ENCODE data around the gene SMIM30. TPM values are rescaled to one million over a fixed set of nuclear protein-coding genes. Genes with fewer than 3 reads are reported as not detected.
"Not testable (repeated sequence)": the region's sequence is repeated elsewhere in the genome, so short reads cannot be mapped to it uniquely, and the experiment has no call there.

The SMIM30 gene, protein sequence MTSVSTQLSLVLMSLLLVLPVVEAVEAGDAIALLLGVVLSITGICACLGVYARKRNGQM
- 40.1 and 52.6 TPM in 2 replicates for total RNA-seq

GRCh38 chr7:113118074-113118959, at the start of gene SMIM30:
Gene SMIM30, minus strand, starts transcription at chr7:113118554. Its CDS starts 976 bp downstream, at chr7:113117578.
- DNase-seq (ENCODE audit: low read depth in 2 of 2): peak; percentile 92 to 93

DNA sequence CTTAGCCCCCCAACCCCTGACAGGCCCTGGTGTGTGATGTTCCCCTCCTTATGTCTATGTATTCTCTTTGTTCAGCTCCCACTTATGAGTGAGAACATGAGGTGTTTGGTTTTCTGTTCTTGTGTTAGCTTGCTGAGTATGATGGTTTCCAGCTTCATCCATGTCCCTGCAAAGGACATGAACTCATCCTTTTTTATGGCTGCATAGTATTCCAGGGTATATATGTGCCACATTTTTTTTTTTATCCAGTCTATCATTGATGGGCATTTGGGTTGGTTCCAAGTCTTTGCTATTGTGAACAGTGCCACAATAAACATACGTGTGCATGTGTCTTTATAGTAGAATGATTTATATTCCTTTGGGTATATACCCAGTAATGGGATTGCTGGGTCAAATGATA, 47.8 kb upstream of the SMIM30 start:
- DNase-seq (ENCODE audit: low read depth in 2 of 2): not testable (repeated sequence)

DNA sequence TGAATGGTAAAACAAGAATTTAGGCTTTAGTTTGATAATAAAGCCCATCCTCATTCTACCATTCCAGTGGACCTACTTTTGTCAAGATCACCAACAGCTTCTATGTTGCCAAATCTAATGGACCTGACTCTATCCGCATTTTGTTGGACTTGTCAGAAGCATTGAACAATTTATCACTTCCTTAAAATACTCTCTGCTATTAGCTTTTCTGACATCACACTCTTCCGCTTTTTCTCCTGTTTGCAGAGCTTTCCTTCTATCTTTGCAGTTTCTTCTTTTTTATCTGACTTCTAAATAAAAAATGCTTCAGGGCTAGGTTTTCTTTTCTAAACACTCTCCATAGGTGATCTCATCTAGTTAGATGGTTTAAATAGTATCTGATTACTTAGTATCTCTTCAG, 42.7 kb upstream of the SMIM30 start:
- no peak for DNase-seq (ENCODE audit: low read depth in 2 of 2)

DNA sequence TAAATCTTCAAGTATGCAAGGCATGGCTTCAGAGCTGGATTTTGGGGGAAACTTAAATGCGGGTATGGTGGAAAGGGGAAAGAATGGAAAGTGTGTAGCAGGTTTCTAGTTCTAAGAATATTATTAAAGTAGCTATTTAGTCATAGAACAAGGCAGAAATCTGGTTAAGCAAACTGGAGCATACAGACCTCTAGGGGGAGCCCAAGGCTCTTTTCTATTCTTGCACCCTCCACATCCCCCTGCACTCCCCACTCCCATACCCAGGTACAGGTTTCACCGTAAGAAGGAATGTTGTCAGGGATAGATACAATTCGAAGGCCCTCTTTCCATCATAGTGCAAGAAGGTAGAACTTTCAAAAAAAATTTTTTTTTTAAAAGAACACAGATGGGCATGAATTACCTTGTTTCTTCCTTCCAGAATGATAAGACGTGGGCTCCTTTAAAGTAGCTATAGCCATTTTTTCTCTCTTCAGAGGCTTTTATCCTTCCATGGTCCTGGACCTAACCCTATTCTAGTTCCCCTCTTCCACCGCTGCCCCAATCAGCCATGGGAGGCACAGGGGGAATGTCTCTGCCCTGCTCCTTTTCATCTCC, 41.5 kb upstream of the SMIM30 start:
- peak; percentile 27 to 50 for DNase-seq (ENCODE audit: low read depth in 2 of 2)

- DNase-seq (ENCODE audit: low read depth in 2 of 2): no peak
Measured at GRCh38 chr7:113158756-113159155, 40.4 kb upstream of the SMIM30 start.

DNA sequence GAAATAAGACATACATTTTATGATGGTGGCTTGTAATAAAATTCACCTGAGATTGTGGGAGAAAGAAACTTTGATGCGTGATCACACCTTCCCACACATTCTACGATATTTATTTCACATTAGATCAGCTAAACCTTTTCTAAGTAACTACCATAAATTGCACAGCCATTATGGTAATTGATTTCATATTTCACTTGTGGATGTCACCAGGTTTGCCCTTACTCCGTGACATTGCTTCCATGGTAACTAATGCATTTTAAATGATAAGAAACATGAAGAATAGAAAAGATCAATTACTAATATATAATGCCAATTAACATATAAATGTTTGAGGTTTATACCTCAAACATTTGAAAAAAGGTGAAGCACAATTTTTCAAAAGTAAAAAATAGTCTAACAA, 35.8 kb upstream of the SMIM30 start:
- no peak for DNase-seq (ENCODE audit: low read depth in 2 of 2)

- DNase-seq (ENCODE audit: low read depth in 2 of 2): no peak
Measured at GRCh38 chr7:113144817-113145216, 26.5 kb upstream of the SMIM30 start.

- no peak for DNase-seq (ENCODE audit: low read depth in 2 of 2)
Measured at GRCh38 chr7:113143486-113144257, 25.3 kb upstream of the SMIM30 start.

DNA sequence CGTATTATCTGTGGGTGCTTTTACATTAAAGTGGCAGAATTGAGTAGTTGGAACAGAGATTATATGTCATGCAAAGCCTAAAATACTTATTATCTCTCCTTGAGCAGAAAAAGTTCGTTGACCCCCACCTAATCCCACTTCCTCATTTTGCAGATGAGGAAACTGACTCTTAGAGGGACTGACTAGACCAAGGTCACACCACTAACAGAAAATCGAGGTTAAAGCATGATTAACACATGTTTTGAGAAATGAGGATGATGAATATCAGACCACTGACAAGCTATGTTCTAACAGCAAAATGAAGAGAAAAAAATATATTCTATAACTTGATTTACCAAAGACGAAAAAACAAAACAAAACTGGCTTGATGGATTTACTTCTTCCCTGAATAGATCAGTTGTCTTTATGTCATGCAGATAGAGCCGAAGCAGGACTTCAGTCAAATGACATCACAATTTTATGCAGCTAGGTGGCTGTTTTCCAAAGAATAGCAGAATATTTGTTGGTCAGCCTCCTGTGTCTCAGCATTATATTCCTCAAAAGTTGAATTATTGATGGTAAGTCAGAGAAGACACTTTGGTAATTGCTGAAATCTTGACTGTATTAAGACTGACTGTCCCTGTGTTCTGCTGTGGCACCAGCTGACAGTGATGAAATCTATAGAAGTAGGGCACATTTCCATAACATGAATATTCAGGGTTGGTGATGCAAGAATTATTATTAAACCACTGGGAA, 24.2 kb upstream of the SMIM30 start:
- no peak for DNase-seq (ENCODE audit: low read depth in 2 of 2)

- no peak for DNase-seq (ENCODE audit: low read depth in 2 of 2)
Measured at GRCh38 chr7:113141803-113142202, 23.4 kb upstream of the SMIM30 start.

- DNase-seq (ENCODE audit: low read depth in 2 of 2): no peak
Measured at GRCh38 chr7:113140956-113141355, 22.6 kb upstream of the SMIM30 start.

- DNase-seq (ENCODE audit: low read depth in 2 of 2): no peak
Measured at GRCh38 chr7:113137241-113137640, 18.9 kb upstream of the SMIM30 start.

DNA sequence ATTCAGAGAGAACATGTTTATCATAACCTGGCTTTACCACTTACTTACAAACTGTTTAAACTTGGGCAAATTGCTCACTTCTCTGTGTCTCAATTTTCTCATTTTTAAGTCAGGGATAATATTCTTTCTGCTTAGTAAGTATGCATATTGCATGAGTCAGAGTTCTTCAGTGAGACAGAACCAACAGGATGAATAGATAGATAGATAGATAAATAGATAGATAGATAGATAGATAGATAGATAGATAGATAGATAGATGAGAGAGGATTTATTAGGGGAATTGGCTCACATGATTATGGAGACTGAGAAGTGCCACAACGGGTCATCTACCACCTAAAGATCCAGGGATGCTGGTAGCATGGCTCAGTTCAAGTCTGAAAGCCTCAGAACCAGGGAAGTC, 15.7 kb upstream of the SMIM30 start:
- no peak for DNase-seq (ENCODE audit: low read depth in 2 of 2)

DNA sequence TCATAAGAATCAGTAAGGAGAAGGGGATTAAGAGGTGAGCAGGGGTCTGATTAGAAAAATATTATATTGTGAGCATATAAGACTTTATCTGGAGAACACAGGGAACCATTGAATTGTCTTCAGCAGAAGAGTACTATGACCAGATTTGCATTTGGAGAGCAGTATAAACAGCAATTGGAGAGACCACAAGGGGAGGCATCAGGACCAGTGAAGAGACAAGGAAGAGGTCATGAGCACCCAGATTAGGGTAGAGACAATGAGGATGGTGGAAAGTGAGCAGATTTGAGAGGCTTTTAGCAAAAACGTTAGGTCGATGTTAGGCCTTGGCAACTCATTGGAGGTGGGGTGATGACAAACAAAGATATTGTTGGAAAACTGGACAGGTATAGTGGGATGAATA, 13.0 kb upstream of the SMIM30 start:
- no peak for DNase-seq (ENCODE audit: low read depth in 2 of 2)

GRCh38 chr7:113128031-113128430, 9.7 kb upstream of the SMIM30 start:
- DNase-seq (ENCODE audit: low read depth in 2 of 2): no peak

DNA sequence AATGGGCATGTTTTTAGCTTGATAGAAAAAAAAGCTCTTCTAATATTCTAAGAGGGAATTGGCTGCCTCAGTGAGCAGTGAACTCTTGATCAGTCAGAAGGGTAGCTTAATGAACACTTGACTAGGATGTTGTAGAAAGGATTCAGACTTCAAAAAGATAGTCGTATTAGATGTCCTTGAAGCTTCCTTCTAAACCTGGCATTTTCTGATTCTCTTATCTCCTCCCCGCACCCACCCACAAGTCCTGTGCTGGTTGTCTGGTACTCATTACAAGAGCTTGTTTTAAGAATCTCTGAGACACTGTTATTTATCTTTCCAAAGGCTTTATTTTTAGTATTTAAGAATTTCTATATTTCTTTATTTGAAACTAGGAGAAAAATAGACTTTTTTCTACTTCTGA, 7.4 kb upstream of the SMIM30 start:
- DNase-seq (ENCODE audit: low read depth in 2 of 2): no peak

DNA sequence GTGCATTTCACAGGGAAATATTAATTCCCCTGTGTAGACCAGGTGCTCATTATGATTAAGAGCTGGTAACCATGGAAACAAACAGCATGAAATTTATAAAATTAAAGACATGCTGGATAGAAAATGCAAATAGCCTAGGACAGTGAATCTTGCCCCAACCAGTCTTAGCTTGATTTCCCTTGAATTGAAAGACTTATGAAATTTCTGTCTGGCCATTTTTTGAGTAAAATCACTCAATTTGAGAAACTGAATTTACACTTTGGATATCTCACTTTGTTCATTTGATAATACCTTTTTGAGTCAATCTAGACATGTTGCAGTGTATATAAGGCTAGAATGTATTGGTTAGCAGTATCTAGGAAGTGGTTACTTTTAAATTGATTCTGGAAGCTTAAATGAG, 4.4 kb upstream of the SMIM30 start:
- DNase-seq (ENCODE audit: low read depth in 2 of 2): no peak

DNA sequence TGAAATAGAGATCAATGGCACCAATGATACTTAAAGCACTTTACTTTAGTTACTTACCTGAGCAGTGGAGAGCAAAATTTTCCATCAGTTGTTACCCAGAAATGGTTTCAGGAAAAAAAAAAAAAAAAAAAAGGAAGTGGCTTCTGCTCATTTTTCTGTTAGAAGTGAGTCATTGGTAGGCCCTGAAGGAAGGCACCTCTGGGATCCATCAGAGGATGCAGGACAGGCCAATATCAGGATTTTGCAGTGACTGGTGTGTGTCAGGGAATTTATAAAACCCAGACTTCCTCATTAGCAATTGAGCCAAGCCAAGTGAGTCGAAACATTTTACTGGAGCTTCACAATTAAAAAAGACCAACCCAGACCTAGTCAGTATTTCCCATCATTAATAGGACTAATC, 2.3 kb upstream of the SMIM30 start:
- no peak for DNase-seq (ENCODE audit: low read depth in 2 of 2)

DNA sequence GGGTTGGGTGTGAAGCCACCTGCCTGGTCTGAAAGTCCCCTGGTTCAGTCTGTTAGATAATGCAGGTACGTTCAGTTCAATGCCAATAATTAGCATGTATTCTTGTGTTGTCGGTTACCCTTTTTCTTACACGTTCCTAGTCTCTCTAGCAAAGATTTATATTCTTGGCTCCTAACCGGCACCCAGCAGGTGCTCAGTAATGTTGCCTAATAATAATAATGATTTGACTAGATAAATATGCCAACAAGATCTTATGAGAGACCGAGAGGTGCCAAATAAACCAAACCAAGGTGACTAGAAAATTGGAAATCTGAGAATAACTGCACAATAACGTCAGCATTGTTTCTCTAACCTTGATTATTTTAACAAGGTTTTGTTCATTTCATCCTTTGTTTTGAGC, 1.1 kb upstream of the SMIM30 start:
- DNase-seq (ENCODE audit: low read depth in 2 of 2): no peak

DNA sequence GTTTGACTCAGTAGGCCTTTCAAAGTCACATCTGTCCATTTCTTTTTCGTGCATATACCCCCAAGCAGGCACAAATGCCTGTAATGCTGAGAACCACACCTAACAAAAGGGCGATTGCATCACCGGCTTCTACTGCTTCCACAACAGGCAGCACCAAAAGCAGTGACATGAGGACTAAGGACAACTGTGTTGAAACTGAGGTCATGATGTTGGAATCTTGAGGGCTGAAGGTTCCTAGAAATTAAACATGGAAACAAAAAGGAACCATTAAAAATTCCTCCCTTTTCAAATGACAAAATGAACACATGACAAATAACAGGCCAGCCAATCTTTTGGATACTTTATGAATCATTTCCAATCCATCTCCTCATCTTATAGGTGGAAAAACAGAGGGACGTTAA, 980 bp downstream of the SMIM30 start:
- DNase-seq (ENCODE audit: low read depth in 2 of 2): not testable (repeated sequence)

DNA sequence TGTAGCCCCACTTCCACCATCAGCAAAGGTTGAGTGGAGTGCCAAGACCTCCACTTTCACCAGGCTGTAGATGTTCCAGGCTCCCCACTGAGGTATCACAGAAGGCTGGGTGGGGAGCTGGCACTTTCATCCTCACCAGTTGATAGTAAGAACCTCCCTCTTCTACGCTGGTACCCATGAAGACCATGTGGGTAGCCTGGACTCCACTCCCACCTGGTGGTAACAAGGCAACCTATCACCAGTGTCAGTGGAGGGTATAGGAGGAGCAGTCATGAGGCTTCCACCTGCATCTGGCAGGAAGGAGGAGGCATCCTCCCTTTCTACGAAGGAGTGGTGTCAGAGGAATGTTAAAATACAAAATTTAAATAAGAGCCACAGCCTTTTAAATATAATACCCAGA, 4.4 kb downstream of the SMIM30 start:
- peak in 1 of 2 donors; percentile 1 for DNase-seq (ENCODE audit: low read depth in 2 of 2)
